T1000 (cell line): ENCODE data around the gene SLC35F3.
A peak's percentile ranks its signal among the peaks of the same experiment; 100 is the strongest.

ENCODE experiments used
- DNase-seq: peaks from one replicate; lab custom pipeline; 2025; ENCODE audit warnings: mixed read lengths; lab: John Stamatoyannopoulos, UW

Gene SLC35F3

DNA sequence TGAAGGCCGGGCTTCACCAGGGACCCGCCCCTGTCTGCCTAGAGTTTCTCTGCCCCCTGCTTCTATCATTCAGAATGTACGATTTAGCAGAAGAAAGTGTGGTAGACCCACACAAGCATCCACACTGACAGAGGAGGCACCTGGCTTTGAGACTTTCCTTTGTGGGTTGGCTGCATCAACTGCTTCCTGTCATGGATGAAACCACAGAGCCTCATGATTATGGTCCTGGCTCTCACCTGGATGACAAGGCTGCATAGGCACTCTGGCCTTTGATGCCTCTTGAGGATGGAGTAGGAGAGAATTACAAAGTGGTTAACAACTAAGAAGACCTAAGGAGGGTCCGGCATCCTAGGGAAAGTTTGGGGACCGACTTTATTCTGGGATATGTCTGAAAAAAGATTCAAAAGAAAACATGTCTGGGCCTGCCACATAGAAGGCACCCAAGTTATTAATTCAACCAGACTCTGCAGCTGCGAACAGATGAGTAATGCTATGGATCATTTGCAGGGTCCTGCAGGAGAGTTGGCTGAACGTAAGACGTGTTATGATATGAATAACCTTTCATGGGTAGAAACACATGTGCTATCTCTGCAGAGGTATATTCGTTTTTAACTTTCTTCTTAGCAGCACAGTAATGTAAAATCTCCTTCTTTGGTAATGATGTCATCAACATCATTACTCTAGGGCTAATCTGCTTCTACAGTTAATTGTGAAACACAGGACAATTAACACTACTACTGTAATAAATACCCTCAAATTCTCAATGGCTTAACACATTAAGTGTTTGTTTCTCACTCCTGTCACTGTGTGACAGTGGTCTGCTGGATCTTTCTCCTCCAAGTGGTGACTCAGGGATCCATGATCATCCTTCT is 136.2 kb downstream of the SLC35F3 start:
- DNase-seq: no peak

DNA sequence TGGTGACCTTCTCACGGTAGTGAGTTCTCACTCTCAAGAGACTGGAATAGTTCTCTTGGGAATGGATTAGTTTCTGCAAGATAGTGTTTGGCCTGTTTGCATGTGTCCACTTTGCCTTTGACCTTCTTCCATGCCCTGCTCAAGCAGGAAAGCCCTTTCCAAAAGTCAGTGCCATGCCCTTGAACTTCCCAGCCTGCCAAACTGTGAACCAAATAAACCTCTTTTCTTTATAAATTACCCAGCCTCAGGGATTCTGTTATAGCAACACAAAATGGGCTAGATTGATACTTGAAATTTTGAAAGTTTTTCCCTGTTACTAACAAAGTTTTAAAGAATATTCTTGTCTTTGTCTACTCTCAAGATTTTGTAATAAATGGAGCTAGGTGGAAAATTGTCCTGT is 139.6 kb downstream of the SLC35F3 start:
- no peak for DNase-seq

DNA sequence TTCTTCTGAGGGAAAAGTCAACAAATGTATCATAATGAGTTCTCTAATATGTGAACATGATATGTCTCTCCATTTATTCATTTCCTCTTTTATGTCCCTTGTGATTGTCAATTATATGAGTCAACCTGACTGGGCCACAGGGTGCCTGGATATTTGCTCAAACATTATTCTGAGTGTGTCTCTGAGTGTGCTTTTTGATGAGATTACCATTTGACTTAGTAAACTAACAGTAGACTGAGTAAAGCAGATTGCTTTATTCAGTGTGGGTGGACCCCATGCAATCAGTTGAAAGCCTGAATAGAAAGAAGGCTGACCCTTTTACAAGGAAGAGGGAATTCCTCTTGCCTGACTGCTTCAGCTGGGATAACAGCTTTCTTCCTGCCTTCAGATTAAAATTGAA is 142.6 kb downstream of the SLC35F3 start:
- DNase-seq: no peak

DNA sequence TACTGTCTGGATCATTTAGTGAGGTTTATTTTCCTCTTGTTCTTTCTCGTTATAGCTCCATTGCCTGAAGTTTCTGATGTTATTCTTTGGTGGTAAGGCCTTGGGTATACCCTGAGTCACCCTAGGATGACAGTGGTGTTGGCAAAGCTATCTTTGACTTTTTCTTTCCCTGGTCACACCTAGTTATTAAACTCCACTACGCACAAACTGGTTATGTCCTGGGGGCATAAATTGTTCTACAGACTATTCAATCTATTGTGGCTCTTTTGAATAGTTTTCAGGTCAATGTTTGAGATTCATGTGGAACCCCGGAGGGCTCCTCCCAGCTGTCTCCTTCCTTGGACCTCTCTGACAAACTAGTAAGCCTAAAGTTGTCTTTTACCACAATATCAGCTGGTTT is 157.7 kb downstream of the SLC35F3 start:
- DNase-seq: peak; percentile 51

DNA sequence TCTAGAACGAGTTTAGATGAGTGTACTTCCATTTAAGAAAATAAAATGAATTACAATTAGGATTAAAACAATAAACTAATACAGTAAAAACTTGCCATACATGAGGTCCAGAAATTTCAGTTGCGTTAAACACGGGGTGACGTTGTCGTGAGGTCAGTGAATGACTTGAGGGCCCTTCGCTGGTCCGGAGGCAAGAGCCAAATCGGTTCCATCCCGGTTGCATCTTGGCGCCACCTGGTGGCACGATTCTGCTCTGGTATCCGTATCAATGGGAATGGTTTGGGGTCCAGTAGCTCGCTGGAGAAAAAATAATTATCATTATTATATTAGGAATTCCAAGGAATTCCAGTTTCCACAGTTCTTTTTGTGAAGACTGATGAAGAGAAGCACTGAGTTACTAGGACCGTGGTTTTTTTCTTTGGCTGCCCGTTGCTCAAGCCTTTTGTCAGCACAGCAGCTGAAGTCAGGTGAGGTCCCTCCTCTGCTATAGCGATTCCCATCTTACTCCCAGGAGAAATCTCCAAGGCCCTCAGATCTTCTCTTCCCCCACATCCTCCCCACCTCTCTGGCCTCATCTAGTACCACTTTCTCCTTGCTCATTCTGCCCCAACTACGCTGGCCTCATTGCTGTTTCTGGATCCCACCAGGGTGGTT is 161.4 kb downstream of the SLC35F3 start:
- DNase-seq: peak; percentile 10

DNA sequence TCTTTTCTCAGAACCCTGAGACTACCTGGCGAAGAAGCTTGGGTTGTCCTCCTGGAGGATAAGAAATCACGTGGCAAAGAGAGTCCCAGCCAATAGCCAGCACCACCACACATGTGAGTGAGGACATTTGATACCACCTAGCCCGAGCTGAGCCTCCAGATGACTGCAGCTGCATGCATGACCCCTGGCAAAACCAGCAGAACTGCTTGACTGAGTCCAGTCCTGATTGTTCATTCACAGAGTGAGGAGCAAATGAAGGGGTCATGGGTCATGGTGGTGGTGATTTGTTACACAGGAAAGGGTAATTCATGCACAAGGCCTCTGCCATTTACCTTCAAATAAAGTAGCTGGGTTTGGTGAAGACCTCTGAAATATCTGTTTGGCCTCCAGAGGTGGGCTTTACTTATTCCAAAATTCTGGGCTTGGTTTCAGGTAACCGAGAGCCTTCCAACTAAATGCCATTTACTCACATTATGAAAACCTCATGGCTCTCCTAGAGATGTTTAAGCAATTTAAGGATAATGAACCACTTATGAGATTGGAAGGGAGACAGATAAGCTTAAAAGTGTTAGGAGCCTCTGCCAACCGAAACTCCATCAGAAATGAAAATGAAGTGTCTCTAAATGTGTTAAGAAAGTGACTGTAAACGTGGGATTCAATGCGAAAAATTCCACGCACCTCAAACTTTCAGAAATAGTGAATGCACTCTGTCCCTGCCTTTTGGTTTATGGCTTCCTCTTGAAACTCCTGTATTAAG is 163.3 kb downstream of the SLC35F3 start:
- DNase-seq: no peak

DNA sequence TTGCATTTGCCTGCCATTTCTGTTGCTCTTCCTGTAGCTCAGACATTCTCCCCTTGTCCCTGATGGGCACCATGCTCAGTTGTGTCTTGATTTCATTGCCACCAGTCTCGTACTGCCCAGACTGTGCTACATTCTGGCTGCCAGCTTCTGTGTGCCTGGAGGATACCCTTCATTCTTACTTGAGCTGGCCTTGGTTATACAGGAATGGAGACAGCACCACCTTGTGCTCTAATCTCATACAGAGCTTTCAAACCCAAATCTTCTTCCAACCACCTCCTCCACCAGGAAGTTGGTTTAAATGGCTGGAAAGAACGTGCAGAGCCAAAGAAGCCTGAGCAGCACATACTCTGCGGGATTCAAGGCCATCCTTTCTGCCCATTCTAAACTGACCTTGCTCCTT is 165.3 kb downstream of the SLC35F3 start:
- no peak for DNase-seq

DNA sequence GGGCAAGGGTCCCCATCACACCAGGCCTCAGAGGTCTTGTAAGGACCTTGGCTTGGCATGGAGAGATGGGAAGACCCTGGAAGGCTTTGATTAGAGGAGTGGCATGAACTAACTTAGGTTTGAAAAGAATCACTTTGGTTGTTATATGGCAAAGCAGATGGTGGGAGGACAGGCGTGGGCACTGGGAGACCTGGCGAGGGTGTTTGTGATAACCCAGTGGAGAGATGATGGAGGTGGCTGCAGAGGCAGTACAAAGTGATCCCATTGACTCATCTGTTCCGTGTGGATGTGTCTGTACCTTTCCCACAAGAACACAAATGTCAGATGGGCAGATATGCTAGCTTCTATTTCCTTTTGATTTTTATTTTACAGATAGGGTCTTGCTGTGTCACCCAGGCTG is 168.3 kb downstream of the SLC35F3 start:
- DNase-seq: no peak

DNA sequence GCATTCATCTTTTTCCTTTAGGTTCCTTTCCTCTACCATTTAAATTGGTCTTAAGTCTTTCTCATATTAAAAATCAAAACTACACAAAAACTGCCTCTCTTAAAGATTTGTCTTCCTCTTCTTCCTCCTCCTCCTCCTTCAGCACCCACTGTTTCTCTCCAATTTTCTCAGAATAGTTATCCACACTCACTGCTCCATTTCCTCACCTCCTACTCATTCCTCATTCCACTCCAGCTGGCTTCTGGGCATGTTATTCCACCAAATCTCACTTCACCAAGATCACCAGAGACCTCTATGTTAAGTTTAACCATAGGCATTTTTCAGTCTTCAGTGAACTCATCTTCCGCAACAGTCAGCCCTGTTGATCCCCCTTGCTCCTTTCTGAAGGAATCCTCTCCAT is 173.7 kb downstream of the SLC35F3 start:
- DNase-seq: no peak

DNA sequence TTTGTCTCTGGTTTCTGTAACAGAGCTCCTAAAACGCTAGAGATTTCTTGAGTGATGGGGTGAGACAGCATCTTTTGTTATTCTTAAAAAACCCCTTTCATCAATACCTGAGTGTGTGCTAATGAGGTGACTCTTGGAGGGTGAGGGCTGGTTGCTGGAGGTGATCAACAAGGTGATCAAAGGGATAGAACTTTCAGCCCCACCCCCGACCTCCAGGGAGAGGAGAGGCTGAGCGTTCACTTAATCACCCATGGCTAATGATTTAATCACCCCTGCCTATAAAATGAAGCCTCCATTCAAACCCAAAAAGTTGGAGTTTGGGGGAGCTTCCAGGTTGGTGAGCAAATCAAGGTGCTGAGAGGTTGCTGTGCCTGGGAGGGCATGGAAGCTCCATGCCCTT is 175.4 kb downstream of the SLC35F3 start:
- no peak for DNase-seq

DNA sequence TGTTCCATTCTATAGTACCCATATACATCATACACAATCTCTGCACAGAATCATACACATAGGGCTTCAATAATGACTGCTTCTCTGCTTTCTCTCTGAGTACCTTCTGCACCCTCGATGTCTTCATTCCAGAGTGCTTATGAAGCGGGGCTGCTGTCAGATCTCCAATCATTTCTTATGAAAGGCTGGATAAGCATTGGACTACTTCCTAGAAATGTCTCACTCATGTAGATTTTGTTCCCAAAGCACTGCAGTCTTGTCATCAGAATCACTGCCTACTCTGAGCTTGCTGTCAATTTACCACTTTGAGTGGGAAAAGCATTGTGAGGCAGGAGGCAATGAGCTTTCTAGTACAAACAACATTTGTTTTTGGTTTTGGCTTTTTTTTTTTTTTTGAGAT is 179.0 kb downstream of the SLC35F3 start:
- no peak for DNase-seq

DNA sequence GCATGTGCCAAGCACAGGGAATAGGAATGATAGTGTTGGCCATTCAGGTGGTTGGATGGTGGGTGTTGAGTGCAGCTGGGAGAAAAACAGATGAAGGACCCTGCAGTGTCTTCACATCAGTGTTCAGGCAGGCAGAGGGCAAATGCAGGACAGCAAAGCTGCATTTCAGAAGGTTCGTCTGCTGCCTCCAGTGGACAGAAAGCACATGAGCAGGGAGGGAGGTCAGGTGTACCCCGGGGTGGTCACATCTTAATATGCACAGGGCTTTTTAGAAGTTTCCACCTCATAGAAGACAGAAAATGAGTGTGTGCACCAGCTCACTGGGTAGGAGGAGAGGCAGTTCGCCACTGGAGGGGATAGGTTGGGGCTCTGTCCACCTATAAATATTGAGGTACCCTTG is 184.9 kb downstream of the SLC35F3 start:
- DNase-seq: no peak

DNA sequence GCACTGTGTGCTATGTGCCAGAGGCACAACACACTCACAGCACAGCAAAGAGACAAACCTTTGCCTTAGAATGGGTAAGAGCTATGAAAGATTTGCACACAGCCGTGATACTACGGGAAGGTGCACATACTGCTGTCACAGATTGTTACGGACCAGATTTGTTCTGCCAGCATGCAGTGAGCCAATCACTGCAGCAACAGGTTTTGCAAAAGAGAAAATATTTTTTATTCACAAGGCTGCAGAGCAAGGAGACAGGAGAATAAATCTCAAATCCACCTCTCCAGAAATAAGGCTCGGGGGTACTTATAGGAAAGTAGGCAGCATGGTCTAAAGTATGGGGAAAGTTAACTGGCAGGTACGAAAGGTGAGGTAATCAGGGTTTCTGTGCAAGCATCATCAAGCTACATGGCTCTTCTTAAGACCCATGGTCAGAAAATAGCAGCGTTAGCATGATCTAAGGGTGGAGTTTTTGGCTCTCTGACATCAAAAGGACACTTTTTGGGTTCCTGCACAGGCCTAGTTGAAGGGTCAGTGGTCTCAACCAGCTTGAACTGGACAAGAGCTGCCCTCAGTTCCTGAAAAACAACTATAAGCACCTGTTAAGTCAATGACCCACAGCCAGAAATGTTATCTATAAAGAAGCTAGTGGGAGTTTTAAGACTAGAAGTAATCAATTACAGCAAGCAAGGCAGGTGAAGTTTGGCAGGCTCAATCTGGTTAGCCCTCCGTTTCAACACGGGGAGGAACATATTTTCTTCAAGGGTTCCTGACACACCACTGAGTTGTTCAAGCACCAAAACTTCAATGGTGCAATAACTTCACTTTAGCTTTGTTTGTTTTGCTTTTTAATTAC is 186.0 kb downstream of the SLC35F3 start:
- DNase-seq: no peak

DNA sequence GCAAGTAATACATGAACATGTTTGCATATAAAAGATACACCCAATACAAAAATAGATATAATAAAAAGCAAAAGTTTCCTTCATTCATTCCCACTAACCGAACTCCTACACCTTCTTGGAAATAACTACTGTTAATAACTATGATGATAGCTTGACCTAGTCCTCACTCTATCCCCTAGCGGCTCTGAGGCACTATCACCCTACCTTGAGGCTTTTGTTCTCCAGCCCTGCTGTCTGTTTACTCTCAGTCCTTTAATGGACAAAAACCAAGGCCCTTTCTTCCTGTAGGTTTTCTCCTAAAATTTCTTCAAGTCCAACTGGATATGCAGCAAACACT is 186.6 kb downstream of the SLC35F3 start:
- no peak for DNase-seq

DNA sequence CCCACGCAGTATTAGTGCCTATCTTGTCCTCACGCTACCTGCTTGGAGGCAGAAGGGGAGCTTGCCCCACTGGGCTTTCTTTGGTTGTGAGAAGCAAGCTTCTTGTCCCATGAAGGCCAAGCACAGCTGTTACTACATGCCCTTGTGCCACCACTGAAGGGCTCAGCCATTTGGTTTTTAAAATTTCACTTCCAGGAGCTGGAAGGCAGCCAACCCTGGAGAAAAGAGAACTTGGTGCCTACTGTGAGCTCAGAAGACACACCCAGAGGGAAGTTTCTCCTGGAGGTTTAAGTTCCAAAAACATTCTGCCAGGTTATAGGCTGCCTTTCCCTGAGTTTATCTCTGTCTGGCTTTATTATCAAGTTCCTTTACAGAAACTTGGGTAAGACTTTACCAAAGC is 187.4 kb downstream of the SLC35F3 start:
- DNase-seq: no peak

DNA sequence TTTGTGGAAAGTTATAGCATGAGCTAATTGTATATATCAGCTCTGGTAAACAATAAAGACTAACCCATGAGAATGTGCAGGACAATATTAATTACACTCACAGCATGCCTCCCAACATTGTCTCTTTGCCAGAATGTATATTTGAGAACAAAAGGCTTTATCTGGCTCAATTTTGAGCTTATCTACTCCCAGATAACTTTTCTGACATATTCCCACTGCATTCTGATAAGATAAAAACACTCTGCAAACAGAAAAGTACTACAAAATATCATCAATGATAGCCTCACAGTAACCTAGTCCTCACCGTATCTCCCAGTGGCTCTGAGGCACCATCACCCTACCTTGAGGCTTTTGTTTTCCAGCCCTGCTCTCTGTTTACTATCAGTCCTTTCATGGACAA is 188.6 kb downstream of the SLC35F3 start:
- no peak for DNase-seq

DNA sequence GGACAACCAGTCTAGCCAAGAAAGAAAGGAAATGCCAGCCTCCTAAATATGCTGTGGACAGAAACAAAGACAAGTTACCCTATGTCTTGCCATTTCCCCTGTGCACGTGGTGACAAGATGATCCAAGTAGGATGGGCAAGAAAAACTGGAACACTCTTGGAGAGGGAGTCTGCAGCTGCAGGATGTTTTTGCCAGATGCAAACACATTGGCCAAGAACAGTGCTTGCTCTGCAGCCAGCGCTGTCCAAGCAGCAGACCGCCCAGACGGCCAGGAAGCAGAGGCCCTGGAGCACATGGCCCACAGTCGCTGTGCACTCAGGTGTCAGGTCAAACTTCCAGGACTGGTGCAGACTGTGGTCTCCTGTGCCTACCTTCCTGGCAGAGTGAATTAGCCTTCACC is 189.3 kb downstream of the SLC35F3 start:
- DNase-seq: no peak

DNA sequence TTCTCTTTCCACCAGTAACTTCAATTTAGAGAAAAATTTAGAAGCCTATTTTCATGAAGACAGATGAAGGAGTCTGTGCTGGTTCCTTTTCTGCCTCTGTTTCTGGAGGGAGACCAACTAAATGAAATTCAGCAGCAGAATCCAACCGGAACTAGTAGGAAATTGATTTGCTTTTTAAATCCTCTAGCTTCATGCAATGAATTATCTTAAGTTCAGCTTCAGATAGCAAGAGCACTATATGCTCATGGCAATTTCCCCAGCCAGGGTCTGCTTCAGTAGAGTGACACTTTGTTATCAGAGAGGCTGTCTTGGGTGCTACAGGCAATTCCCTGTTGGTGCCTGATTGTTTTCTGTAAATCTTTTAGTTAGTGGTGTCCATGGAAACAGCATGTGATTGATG is 189.7 kb downstream of the SLC35F3 start:
- DNase-seq: no peak

DNA sequence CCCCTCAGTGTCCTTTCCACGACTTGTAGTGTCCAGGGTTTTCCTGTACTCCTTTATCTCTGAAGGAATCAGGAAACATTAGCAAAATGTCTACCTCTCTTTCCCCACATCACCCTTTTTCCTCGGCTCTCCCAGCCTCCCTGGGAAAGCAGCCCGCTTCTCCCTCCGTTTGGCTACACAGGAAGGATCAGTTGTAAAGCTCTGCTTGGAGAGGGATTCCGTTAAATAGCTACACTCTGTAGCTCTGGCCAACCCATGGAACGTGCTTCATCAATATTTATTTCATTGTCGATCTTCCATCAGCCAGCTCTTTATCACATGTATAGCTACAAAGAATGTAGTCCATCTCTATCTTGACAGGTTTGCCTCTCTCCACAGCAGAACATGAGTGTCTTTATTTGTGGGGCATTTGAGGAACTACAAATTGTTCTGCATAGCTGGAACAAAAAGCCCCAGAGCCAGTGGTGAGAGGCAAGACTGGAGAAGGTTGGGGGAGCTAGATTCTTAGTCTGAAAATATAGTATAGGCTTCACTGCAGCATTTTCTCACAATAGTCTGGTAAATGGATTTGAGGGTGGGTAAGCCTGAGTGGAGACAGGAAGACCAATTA is 191.8 kb downstream of the SLC35F3 start:
- DNase-seq: no peak

DNA sequence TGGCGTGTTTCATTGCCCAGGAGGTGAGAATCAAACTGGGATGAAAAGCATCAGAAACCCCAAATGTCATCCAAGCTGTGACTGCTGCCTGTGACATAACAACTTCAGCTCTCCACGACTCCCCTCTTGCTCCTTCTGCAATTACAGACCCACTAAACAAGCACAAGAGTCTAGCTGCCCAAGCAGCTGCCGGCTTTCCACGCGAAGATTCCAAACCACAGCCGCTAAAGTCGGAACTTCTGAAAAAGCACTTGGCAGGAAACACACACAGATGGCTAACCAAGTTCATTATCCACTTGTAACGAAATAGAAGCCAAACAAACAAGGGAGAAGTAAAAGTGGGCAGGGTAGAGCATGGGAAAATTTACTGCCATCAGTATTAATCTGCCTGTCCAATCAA is 198.1 kb downstream of the SLC35F3 start:
- DNase-seq: no peak

DNA sequence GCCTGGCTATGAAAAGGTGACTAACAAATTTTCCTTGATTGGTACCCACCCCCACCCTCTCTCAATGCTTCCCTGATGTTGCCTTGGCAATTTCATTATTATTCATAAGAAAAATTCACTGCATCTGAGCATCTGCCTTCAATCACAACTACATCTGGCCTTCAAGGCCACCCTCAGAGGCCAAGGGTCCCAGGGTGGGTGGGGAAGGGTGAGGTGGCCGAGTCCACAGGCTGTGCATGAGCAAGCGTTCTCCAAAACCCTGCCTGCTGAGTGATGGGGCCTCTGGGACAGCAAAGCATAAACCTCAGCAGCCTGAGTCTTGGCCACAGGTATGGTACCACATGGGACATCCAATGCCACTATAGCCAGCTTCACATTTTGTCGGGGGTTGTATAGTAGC is 198.7 kb downstream of the SLC35F3 start:
- no peak for DNase-seq

DNA sequence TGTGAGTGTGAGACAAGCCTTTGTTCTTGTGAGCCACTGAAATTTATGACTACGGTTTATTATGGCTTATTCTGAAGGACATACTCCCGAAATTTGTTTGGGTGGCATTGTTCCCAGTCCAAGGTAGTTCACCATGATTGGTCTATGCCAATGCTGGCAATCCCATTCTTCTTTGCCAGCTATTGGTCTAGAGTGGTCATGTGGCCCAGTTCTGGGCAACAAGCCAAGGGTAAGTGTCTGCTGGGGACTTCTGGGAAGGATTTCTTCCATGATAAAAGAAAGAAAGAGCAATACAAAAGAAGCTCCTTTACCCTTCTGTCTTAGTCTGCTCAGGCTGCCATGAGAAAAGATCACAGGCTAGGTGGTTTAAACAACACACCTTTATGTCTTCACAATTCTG is 201.6 kb downstream of the SLC35F3 start:
- no peak for DNase-seq
